Measurements from ENCODE around the gene NEU1.
A peak's percentile ranks its signal among the peaks of the same experiment; 100 is the strongest.
"Not testable (repeated sequence)": the region's sequence is repeated elsewhere in the genome, so short reads cannot be mapped to it uniquely, and the experiment has no call there.

NEU1 gene

DNA sequence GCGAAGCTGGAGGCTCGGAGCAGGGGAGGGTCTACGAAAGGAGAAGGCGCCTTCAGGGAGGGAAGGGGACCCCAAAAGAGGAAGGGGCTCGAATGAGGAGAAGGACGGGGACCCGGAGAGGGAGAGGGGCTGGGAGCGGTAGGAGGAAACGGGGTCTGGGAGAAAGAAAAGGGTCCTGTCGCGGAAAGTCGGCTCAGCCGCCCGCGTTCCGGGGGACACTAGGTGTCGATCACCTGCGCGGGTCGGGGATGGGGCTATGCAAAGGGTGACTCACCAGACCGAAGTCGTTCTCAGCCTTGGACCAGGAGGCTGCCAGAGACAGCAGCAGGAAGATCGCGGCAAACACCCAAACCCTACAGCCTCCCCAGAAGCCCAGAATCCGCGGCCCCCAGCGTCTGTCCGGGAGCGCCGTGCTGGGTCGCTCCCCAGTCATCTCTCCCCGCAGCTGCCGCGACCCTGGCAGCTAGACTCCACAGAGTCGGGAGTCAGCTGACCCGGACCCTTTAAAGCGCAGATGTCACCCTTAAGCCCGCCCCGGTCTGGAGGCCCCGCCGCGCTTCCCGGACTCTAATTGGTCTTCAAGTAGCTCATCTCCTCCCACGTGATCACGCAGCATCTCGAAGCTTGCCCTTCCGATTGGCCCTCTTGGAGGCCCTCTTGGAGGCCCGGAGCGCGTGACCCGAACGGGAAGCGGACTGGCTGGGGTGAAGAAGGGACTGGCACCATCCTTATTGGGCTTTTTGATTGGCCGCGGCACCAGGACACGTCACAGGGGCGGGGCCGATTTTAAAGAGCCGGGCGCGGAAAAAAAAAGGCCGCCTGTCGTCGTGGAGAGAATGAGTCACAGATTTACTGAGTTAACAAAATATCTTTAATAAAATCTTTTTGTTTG lies at the start of gene NEU1:
Gene NEU1 (minus strand): TSS at position 478 of the 892 bp plus-strand sequence. CDS start 45 bp downstream, at position 433.
- peak; percentile 95 to 99 for DNase-seq (ENCODE audit: low read depth in 2 of 2)

DNA sequence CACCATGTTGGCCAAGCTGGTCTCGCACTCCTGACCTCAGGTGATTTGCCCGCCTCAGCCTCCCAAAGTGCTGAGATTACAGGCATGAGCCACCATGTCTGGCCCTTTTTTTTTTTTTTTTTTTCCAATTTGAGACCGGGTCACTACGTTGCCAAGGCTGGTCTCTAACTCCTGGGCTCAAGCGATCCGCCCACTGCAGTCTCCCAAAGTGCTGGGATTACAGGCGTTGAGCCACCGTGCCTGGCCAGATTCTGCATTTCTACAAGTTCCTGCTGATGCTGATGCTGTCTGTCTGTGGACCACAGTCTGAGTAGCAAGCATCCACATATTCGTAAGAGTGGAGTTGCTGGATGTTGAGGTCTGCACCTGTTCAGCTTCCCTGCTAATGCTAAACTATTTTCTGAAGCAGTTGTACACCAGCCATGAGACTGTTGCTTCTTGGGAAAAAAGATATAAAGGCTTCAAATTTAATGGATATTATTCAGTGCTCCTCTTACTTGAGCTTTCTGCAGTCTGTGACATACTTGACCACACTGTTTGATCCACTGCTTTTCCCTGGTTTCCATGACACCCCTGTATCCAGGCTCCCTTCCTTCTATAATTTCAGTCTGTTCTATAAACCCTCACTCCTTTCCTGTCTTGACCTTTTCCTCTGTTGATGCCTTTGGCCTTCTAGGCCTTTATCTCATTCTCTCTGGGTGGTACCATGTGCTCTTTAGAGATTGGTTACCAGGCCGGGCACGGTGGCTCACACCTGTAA lies 49.4 kb upstream of the NEU1 start:
- DNase-seq (ENCODE audit: low read depth in 2 of 2), result no peak

DNA sequence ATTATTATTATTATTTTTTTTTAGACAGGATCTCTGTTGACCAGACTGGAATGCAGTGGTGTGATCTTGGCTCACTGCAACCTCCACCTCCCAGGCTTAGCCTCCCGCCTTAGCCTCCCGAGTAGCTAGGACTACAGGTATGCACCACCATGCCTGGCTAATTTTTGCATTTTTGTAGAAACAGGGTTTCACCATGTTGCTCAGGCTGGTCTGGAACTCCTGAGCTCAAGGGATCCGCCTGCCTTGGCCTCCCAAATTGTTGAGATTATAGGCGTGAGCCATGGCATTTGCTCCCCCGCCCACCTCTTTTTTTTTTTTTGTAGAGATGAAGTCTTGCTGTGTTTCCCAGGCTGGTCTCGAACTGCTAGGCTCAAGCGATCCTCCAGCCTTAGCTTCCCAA lies 46.7 kb upstream of the NEU1 start:
- not testable (repeated sequence) for DNase-seq (ENCODE audit: low read depth in 2 of 2)

DNA sequence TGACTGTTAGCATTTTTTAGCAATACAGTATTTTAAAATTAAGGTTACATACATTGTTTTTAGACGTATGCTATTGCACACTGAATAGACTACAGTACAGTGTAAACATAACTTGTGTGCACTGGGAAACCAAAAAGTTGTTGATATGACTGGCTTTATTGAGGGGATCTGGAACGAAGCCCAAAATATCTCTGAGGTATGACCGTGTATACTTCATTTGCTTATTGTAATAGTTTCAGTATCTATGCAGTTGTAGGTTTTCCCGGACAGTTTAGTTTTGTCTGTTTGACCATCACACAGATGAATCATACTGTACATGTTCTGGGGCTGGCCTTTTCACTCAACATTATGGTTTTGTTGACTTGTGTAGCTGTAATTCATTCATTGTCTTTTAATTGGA lies 46.2 kb upstream of the NEU1 start:
- DNase-seq (ENCODE audit: low read depth in 2 of 2), result no peak

DNA sequence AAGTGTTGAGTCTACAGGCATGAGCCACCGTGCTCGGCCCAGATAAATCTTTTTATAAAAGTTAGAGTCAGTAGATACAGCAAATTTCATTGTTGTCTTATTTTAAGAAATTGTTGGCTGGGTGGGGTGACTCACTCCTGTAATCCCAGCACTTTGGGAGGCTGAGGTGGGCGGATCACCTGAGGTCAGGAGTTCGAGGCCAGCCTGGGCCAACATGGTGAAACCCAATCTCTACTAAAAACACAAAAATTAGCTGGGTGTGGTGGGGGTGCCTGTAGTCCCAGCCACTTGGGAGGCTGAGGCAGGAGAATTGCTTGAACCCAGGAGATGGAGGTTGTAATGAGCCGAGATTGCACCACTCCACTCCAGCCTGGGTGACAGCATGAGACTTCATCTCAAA lies 45.6 kb upstream of the NEU1 start:
- DNase-seq (ENCODE audit: low read depth in 2 of 2), result not testable (repeated sequence)

DNA sequence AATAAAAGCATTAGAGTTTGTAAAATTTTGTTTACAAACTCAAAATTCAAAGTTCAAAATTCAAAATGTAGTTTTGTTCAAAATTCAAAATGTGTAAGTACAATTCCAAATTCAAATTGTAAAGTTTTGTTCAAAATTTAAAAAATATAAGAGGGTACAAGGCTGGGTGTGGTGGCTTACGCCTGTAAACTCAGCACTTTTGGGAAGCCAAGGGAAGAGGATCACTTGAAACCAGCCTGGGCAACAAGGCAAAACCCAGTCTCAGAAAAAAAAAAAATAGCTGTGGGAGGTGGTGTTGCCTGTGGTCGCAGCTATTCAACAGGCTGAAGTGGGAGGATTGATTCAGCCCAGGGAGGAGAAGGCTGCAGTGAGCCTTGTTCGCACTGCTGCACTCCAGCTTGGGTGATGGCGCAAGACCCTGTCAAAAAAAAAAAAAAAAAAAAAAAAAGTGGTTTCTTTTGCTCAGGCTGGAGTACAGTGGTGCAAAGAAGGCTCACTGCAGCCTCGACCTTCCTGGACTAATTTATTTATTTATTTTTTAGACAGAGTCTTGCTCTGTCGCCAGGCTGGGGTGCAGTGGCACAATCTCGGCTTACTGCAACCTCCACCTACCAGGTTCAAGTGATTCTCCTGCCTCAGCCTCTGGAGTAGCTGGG lies 44.7 kb upstream of the NEU1 start:
- no peak for DNase-seq (ENCODE audit: low read depth in 2 of 2)

DNA sequence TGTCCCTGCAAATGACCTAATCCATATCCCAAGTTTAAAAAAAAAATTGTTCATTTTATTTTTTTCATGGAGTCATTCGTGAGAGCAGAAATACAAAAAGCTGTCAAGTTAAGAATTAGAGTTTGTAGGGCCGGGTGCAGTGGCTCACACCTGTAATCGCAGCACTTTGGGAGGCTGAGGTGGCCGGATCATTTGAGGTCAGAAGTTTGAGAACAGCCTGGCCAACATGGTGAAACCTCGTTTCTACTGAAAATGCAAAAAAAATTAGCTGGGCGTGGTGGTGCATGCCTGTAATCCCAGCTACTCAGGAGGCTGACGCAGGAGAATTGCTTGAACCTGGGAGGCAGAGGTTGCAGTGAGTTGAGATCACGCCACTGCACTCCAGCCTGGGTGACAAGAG lies 44.1 kb upstream of the NEU1 start:
- not testable (repeated sequence) for DNase-seq (ENCODE audit: low read depth in 2 of 2)

DNA sequence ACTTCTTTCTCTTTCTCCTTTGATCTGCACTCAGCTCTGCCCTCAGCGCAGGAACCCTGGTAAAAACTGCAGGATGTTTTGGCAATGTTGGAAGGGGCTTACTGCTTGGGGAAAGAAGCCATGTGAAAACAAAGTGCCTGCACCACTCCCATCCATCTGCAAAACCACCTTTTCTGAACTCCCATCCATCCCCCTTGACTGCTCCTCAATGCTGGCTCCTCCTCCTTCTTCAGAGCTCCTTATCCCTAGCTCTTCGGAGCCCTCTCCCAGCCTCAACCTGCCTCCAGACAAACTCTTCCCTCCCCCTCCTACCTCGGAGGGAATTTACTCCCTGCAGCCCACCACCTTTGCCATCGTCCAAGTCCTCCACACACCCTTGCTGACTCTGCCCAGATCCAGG lies 43.5 kb upstream of the NEU1 start:
- DNase-seq (ENCODE audit: low read depth in 2 of 2), result no peak

DNA sequence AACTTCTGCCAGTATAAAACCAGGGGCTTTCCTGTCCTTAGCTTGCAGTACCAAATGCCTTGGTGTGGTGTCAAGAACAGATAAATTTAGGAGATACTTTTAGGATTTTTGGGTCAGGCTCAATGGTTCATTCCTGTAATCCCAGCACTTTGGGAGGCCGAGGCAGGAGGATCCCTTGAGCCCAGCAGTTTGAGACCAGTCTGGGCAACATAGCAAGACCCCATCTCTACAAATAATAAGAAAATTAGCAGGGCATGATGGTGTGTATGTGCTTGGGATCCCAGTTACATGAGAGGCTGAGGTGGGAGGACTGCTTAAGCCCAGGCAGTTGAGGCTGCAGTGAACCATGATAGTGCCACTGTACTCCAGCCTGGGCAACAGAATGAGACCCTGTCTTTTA lies 42.4 kb upstream of the NEU1 start:
- no peak for DNase-seq (ENCODE audit: low read depth in 2 of 2)

DNA sequence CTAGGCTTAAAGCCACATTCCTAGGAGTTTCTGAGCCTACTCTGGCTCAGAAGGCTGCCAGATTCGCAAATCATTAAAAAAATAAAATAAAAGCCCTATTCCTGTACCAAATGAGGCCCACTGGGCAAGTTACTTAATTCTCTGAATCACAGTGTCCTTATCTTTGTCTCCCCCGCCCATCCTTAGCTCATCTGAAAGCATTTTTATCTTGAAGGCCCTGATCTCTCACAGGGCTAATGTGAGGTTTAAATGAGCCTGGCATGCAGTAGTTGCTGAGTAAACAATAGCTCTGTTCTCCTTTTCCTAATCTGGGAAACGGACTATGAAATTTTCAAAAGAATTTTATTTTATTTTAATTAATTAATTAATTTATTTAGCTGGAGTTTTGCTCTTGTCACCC lies 41.3 kb upstream of the NEU1 start:
- no peak for DNase-seq (ENCODE audit: low read depth in 2 of 2)

DNA sequence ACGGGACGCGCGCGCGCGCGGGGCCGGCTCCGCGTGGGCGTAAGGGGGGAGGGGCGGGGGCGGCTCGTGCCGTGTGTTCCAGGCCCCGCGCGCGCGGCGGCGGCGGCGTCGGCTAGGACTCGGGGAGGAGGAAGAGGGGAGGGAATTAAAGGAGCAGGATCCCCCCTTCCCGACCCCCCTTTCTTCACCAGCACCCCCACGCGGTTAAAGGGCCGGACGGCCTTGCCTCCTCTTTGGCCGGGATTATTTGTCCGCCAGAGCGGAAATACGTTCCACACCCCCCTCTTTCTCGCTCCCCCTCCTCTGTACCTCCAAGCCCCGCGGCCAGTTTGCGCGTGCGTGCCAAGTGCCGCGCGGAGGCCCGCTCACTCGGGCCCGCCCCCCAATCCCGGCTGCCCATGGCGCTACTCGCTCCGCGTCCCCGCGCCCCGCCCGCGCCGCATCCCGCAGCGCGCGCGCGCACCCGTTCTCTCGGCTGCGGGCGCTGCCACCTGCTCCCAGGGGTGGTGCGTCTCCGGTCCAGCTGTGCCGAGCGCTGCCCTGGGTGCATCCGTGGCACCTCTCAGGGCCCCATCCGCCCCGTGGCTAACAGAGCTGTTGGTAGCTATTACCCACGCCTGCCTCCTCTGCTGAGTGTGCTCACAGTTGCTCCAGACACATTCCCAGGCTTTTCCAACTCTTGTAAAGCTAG lies 39.5 kb upstream of the NEU1 start, which contains the start of gene ZBTB12:
Gene ZBTB12 (minus strand): TSS at position 134 of the 691 bp plus-strand sequence. CDS start 781 bp downstream, outside the sequence.
- DNase-seq (ENCODE audit: low read depth in 2 of 2), result peak; percentile 70 to 82

DNA sequence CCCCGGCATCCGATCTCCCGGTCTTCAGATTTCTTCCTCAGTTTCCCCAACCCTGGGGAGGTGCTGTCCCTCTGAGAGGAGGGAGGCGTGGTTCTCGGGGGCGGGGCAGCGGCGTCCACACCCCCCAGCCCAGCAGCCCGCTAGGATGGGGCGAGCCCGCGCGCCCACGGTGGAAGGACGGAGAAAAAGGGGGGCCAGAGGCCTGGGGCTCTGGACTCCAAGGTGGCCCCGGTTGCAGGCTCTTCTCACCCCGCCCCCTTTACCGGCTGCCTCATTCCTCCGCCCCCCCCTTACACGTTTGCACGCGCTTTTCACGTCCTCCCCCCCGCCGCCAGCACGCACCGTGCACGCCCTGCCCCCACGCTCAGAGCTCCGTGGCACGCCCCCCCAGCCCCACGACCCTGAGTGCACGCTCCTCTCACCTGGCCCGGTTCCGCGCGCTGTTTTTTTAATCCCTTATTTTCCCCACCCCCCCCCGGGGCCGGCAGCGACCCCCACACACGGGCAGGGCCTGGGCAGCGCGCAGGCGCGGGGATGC lies 38.9 kb upstream of the NEU1 start:
- peak; percentile 53 to 56 for DNase-seq (ENCODE audit: low read depth in 2 of 2)

DNA sequence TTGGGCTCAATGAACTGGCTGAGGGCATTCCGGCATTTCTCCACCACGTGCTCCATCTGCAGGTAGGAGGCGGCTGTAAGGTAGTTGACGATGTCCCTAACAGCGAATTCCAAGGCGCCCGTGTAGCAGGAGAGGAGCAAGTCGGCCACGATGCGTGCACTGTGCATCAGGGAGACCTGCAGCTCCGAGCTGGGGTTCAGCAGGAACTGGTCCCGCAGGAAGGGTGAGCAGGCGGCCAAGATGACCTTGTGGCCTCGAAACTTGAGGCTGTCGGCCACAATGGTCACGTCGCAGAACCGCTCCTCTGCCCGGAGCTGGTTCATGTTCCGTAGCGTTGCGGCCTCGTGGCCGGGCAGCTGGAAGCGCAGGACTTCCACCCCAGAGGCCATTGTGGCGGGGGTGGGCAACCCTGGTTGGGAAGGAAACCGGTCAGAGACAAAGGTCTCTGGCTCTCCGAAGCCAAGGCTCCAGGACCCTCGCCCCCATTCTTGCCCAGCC lies 38.3 kb upstream of the NEU1 start:
- no peak for DNase-seq (ENCODE audit: low read depth in 2 of 2)

DNA sequence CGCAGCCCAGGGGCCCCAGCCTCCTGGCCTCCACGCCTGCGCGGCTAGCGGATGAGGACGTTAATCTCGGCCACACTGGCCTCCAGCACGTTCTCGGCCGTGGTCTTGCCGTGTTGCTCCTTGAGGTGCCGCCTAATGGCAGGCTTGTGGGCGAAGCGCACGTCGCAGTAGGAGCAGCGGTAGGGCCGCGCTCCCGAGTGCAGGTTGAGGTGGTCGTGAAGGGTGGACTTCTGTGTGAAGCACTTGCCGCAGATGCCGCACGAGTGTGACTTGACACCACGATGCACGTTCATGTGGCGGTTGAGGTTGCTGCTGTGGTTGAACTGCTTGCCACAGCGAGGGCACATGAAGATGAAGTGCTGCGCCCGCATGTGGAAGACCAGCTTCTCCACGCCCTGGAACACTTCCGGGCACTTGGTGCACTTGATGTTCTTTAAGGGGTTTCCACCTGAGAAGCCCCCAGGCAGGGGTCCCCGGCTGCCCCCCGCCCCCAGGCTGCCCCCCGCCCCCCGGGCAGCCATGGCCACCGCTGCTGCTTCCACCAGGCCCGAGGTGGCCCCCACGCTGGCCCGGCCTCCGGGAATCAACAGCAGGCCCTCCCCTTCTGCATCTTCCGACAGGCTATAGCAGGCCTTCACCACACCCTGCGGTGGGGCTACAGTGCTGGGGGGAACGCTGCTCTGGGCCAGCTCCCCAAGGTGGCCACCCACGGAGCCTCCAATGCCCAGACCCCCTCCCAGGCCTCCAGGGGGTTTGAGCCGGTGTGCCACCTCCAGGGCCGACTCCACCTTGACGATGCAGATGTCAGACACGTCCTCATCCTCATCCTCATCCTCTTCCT lies 37.5 kb upstream of the NEU1 start:
- DNase-seq (ENCODE audit: low read depth in 2 of 2), result no peak

DNA sequence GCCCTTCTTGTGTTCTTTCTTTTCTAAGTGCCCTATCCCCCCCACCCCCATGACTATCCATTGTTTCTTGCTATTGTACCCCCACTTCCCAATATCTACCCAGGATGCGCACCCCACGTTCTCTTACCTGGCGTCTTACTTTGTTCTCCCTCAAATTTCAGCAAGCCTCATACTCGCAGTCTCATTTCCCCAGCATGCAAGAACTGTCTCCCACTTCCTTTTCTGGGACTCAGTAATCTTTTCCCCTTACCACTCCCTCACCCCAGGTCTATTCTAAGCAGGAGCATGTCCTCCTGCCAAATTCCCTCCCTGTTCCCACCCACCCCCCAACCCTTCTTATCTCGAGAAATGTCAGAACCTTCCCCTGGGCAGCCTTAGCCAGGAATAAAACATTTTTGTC lies 36.6 kb upstream of the NEU1 start:
- no peak for DNase-seq (ENCODE audit: low read depth in 2 of 2)

DNA sequence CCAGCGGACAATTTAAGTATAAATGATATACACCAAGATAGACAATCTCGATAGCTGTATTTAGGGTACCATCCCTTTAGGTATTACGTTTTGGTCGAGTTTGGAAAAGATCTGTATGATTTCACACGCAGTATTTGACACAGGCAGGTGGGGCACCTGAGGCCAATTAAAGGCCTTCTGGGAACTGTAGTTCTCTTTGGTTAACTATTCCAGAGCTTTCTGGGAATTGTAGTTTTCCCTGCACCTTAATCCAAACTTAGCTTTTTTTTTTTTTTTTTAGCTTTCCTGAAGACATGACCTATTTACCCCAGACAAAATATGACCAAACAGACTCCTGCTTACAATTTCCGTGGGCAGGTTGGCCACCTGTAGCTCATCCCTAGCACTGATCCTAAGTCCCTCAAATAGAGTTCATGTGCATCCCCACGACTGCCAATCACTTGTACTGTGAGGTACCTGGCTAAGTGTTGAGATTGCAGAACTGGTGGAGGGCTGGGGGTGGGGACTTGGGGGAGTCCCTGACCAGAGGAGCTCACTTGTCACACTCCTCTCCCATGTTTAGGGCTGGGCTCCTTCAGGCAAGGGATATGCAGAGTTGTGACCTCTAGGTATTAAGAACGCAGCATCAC lies 35.9 kb upstream of the NEU1 start:
- DNase-seq (ENCODE audit: low read depth in 2 of 2), result no peak

DNA sequence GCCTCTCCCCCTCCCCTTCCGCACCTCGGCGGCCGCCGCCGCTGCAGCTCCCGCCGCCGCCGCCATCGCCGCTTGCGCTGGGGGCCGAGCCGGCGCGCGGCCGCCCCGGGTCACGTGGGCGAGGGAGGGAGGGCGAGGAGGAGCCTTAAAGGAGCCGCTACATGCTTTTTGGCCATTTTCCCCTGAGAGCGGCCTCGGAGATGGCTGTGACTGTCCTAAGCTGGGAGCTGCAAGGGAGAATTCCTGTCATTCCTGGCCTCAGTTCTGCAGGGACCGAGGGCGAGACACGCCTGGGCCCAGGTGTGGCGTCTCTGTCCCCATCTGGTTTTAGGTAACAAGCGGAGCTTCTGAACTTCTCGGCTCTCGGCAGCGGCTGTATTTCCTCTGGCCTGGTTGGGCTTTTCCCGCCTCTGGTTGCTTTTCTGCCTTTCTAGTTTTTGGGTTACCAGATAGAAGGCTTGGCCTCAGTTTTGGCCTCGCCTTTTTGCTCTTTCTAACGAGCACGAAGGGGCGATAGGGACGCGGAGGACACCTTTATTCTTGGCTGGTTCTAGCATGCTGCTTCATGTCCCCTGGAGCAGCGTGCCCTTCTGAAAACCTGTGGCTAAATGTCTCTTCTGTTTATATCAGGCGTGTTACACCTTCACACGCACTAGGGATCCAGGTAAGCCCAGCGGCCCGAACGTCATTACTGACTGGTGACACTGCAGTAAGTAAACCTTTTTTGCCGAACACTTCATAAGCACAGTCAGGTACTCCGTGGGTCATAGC lies 35.2 kb upstream of the NEU1 start, which contains the start of gene EHMT2:
Gene EHMT2 (minus strand): TSS at position 87 of the 771 bp plus-strand sequence. CDS start 21 bp downstream, at position 66.
- peak; percentile 79 to 86 for DNase-seq (ENCODE audit: low read depth in 2 of 2)

DNA sequence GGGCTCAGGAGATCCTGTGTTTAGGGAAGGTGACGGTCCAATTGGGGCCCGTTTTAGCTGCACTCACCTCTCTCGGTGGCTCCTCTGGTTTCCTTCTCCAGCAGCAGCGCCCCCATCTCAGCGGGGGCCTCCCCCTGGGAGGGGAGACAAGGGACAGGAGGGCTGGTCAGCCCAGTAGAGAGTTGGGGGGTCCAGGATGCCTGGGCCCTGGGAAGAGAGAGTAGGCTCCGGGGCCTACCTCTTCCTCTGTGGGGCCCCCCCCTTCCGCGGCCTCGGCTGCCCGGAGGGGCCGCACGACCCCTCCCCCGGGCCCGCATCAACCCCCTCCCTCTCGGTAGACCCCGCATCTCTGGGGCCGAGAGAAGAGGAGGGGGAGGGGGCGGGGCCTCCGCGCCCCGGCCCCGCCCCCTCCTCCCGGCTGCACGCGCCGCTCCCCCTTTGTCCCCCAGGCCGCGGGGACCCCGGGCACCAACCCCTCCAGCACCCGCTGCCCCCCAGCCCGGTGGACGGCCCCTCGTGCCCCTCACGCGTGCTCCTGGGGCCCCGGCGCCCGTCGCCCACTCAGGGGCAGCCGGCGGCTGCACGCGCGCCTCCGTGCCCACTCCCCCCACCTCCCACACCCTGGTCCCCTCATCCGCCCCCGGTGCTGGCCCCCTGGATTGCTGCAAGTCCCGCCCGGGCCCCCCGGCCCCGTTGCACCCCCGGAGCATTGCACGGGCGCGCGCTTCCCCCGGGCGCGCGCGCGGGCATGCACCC lies 34.4 kb upstream of the NEU1 start:
- no peak for DNase-seq (ENCODE audit: low read depth in 2 of 2)

All from stimulated activated CD4-positive, alpha-beta T cell treated with anti-CD3 and anti-CD28 coated beads, Interleukin-4, amount 100 ng/mL, for 48 hours (primary cell).